Stomach smooth muscle (tissue), 2 donors: ENCODE data around the gene PHTF1.

Experiments
- H3K27ac ChIP-seq: one replicate; pipeline ENCODE4 v1.7.0; 2013; ENCODE audit warnings: mild to moderate bottlenecking, low read length, inconsistent platforms
- H3K27me3 ChIP-seq, 2 donors: one replicate each; pipeline ENCODE4 v1.7.0; 2013; ENCODE audit warnings: low read length in 2 of 2; ENCODE audit not compliant: insufficient read depth in 2 of 2, control insufficient read depth in 1 of 2
- H3K36me3 ChIP-seq, 2 donors: one replicate each; pipeline ENCODE4 v1.7.0; 2013; ENCODE audit warnings: low read length in 2 of 2; ENCODE audit not compliant: control insufficient read depth in 2 of 2, insufficient read depth in 2 of 2
- H3K4me1 ChIP-seq: one replicate; pipeline ENCODE4 v1.7.0; 2013; ENCODE audit warnings: low read length; ENCODE audit not compliant: control insufficient read depth, insufficient read depth
- H3K4me3 ChIP-seq, 2 donors: one replicate each; pipeline ENCODE4 v1.7.0; 2013; ENCODE audit warnings: low read length in 2 of 2
- H3K9ac ChIP-seq, 2 donors: one replicate each; pipeline ENCODE4 v1.7.0; 2013; ENCODE audit warnings: low read length in 2 of 2, mild to moderate bottlenecking in 1 of 2
- H3K9me3 ChIP-seq, 2 donors: one replicate each; pipeline ENCODE4 v1.7.0; 2013; ENCODE audit warnings: low read length in 2 of 2; ENCODE audit not compliant: control insufficient read depth in 2 of 2
- donor health status: healthy.
- donor health status: Pancreatic carcinoma.

The PHTF1 gene

DNA sequence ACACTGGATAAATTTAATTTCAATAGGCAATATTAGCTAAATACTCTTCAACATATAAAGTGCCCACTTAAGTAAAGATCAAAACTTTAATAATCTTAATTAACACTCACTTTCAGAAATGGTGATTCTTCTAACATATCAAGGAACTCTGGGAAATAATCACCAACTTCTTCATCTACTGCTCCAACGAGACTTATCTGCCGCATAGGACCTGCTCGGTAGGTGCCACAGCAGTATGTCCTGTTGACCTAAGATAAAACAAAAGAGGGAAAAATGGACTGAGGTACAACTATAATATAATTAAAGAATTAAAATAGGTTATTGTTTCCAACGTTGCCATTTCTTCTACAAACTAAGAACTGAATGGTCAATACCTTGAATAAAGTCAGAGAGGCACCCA lies 18.3 kb upstream of the PHTF1 start:
- H3K9ac ChIP-seq: no peak overlapping the region
- H3K36me3 ChIP-seq: peaks cover 3 to 9% of the 10 kb centered on the region in 2 donors
- no peaks in the 10 kb centered on the region for H3K27me3 ChIP-seq
- no peak overlapping the region for H3K4me3 ChIP-seq
- H3K4me1 ChIP-seq: no peaks in the 10 kb centered on the region
- no peaks in the 10 kb centered on the region for H3K9me3 ChIP-seq
- no peak overlapping the region for H3K27ac ChIP-seq

DNA sequence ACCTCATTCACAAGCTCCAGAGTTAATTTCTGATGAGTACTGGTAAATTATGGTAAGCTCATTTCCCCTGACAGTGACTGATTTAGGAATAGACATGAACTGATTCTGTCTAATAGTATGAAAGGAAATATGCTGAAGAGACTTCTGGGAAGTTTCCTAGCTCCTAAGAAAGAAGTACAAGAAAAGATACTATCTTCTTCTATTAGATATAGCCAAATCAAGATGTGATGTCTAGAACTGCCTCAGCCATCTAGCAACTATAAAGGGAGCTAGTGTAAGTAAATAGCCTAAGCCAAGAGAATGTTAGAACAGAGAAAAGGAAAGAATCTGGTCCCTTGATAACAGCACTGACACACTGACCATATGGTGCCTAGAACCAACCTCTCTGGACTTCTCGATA lies 10.7 kb upstream of the PHTF1 start:
- H3K4me1 ChIP-seq: no peaks in the 10 kb centered on the region
- H3K4me3 ChIP-seq: no peak overlapping the region
- no peak overlapping the region for H3K9ac ChIP-seq
- H3K27me3 ChIP-seq: no peaks in the 10 kb centered on the region
- H3K27ac ChIP-seq: no peak overlapping the region
- H3K9me3 ChIP-seq: no peaks in the 10 kb centered on the region
- H3K36me3 ChIP-seq: peaks cover 0 to 16% of the 10 kb centered on the region in 2 donors

DNA sequence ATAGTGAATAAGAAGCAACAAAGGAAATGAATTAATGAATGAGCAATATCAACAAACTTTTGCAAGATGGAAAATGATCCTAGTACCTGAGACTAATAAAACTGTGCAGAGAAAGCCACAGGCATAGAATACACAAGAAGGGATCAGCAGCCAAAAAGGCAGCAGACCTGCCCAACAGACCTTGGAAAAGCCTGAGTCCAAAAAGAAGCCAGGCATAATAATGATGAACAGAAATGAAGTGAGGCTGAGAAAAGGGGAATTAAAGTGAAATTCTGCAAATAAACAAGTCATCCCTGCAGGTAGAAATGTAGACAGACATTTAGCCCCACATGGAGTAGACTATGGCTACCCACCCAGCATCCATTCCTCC lies 10.3 kb upstream of the PHTF1 start:
- no peaks in the 10 kb centered on the region for H3K9me3 ChIP-seq
- peaks cover 0 to 16% of the 10 kb centered on the region in 2 donors for H3K36me3 ChIP-seq
- no peaks in the 10 kb centered on the region for H3K27me3 ChIP-seq
- no peak overlapping the region for H3K27ac ChIP-seq
- H3K9ac ChIP-seq: no peak overlapping the region
- no peaks in the 10 kb centered on the region for H3K4me1 ChIP-seq
- no peak overlapping the region for H3K4me3 ChIP-seq

DNA sequence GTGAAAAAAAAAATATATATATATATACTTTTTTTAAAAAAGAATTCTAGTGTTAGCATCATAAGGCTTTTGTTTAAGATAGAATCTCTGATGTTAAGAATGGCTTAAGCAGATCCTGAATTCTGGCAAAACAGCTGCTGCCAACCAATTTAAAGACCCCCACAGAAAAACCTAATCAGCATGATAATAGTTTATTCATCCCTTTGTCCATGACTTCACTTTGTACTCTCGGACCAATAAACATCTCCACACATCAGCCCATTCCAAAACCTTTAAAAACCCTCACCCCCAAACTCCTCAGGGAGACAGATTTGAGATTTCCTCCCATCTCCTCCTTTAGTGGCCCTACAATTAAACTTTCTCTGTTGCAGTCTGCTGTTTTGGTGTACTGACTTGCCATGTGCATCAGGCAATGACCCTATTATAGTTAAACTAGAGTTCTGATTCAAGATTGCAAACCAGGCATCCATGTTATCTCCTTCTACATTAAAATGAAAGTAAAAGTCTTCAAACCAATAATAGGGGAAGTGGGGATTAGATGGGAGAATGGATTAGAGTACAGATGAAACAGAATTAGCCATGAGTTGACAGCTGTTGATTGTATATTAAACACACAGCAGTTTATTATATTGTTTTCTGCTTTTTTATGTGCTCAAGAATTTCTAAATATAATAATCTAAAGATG lies 9.8 kb upstream of the PHTF1 start:
- no peak overlapping the region for H3K27ac ChIP-seq
- no peak overlapping the region for H3K9ac ChIP-seq
- H3K27me3 ChIP-seq: no peaks in the 10 kb centered on the region
- H3K4me3 ChIP-seq: no peak overlapping the region
- H3K36me3 ChIP-seq: peaks cover 0 to 16% of the 10 kb centered on the region in 2 donors
- no peaks in the 10 kb centered on the region for H3K4me1 ChIP-seq
- H3K9me3 ChIP-seq: no peaks in the 10 kb centered on the region

DNA sequence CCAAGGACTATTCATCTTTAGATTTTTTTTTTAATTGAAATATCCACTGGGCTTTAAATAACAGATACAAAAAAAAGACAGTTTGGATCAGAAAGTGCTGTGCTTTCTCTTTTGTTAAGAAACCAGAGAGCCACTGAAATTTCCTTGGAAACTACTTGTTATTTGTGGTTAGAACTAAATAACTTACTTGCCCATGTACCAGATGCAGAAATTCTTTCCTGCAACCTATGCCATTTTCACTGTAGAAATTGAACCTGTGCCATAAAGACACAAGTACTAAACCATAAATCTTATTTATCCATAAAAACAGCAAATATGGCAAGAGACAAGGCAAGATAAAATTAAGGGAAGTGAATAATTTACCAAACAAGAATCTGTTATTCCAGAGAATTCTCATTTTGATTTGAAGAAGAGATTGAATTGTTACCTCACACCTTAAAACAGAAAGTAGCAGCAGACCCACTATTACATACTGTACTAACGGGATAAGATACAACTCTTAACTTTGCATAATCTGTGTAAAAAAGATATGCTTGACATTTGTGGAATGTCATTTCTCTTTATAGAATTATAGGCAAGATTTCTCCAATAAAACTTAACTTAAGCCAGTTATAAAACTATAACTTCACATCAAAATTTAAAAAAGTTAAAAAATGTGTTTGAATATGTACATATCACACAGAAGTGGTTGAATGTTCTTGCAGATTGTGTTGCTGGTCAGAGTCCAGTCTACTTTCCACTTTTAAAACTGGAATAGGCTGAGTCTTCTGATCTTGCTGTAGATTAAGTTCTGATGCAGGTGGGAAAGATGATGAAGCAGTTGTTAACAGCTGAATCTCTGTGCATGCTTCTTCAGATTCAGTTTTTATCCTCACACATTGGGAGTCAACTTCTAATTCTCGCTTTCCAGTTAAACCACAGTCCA lies 6.3 kb upstream of the PHTF1 start:
- H3K36me3 ChIP-seq: peaks cover 0 to 16% of the 10 kb centered on the region in 2 donors
- H3K27ac ChIP-seq: no peak overlapping the region
- no peaks in the 10 kb centered on the region for H3K27me3 ChIP-seq
- no peak overlapping the region for H3K4me3 ChIP-seq
- no peak overlapping the region for H3K9ac ChIP-seq
- no peaks in the 10 kb centered on the region for H3K9me3 ChIP-seq
- H3K4me1 ChIP-seq: no peaks in the 10 kb centered on the region

DNA sequence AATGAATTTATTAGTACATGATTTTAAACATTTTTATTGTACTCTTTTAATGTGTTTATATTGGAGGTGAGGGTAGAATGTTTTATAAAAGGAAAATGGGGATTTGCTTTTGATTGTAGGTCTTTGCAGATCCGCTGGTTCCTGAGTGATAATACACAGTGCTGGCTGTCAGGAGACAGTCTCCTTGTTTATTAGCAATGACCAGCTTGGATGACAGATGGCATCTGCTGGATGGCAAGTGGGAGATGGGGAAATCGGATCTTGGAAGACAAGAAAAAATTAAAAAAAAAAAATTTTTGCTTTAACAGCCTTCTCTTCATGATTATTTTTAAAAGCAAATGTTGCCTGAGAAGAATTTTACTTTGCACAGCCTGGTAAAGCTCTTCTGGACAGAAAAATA lies 4.4 kb upstream of the PHTF1 start:
- no peaks in the 10 kb centered on the region for H3K27me3 ChIP-seq
- peaks cover 0 to 16% of the 10 kb centered on the region in 2 donors for H3K36me3 ChIP-seq
- peaks cover 6% of the 10 kb centered on the region for H3K4me1 ChIP-seq
- H3K27ac ChIP-seq: no peak overlapping the region
- H3K9ac ChIP-seq: no peak overlapping the region
- no peaks in the 10 kb centered on the region for H3K9me3 ChIP-seq
- no peak overlapping the region for H3K4me3 ChIP-seq

DNA sequence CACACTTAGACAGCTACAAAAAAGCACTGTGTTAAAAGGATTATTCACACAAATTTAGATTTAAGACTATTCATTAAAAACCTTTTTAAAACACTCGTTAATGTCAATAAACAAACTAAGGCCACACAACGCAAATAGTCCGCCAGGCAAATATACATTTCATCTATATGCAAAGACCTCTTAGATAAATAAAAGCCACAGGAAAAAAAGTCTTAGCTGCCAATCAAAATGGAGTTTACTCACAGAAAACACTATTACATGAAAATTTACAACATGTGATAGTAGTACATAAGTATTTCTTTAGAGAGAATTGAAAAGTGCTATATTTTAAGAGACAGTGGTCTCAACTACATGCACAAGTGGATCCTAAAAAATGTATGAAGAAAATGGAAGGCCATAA lies 2.7 kb upstream of the PHTF1 start:
- Histone ChIP-seq H3K9ac (no peak overlapping the region), H3K27ac (no peak overlapping the region), H3K4me1 (peaks cover 6% of the 10 kb centered on the region), H3K36me3 (peaks cover 0 to 9% of the 10 kb centered on the region in 2 donors), H3K27me3 (no peaks in the 10 kb centered on the region), H3K9me3 (no peaks in the 10 kb centered on the region), H3K4me3 (no peak overlapping the region)

DNA sequence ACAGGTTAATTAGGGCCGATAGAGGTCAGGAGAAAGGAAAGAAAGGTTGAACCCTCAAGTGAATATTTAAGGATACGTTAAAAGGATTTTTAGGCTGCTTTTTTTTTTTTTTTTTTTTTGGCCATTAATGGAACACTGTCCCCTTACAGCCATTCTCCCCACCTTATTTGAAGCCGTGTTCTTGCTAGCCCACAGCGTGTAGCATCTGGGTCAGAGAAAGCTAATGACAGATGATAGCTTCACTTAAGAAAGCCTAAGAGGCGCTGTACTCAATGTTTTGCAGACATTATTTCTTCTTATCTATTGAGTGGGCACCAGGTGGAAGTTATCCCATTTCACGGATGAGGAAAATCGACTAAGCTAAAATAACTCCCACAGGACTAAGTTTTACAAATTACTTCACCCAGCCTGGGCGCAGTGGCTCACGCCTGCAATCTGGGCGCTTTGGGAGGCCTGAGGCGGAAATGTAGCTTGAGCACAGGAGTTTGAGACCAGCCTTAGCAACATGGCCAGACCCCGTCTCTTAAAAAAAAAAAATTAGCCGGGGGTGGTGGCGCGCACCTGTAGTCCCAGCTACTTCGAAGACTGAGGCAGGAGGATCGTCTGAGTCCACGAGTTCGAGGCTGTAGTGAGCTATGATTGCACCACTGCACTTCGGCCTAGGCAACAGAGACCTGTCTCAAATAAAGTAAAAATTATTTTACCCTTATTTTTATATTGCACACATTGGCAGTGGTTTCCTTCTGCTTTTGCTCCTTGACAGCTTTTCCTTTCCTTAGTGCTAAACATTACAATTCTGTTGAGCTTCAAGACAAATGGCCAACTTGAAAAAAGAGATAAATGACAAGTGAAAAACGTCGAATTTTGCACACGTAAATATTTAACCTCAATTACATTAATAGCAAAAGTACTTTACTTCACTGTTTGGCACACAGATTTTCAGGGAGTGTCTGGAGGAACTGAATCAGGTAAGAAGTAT lies 1.1 kb upstream of the PHTF1 start:
- Histone ChIP-seq H3K4me1 (peaks cover 6% of the 10 kb centered on the region), H3K27me3 (no peaks in the 10 kb centered on the region), H3K36me3 (no peaks in the 10 kb centered on the region), H3K9ac (peak overlapping the region; percentile 91 to 99), H3K4me3 (peak overlapping the region; percentile 87 to 99), H3K27ac (peak overlapping the region; percentile 87), H3K9me3 (no peaks in the 10 kb centered on the region)

DNA sequence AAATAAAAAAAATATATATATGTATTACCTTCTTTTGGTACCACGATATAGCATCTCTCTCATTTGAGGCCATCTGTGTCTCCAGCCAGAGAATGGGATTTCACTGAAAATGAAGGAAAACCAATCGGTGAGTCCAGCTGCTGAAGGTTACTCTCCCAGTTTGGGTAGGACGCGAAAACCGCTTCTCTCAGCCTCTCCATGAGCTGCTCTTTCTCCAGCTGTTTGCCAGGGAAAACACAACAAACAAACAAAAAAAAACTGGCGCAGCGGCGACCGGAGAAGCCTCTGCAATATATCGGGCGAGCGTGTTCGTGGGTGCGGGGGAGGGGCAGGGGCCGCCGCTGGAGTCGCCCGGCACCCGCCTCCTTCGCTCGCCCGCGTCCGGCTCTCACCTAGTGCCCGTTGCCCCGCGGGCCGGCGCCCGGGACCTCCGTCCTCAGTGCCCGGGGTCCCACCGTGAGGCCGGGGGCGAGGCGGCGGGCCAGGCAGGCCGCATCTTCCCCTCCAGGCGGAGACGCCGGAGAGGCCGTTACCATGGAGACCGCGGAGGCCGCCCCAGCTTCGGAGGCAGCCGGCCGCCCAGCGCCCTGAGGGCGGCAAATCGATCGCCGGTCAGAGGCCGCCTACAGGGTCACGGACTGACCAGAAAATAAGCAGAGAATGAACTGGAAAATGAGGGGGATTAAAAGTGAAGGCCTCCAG lies 504 bp downstream of the PHTF1 start:
- H3K27me3 ChIP-seq: no peaks in the 10 kb centered on the region
- H3K9me3 ChIP-seq: no peaks in the 10 kb centered on the region
- H3K9ac ChIP-seq: peak overlapping the region; percentile 91 to 99
- H3K27ac ChIP-seq: peak overlapping the region; percentile 87
- peak overlapping the region; percentile 87 to 99 for H3K4me3 ChIP-seq
- H3K36me3 ChIP-seq: no peaks in the 10 kb centered on the region
- peaks cover 6% of the 10 kb centered on the region for H3K4me1 ChIP-seq

DNA sequence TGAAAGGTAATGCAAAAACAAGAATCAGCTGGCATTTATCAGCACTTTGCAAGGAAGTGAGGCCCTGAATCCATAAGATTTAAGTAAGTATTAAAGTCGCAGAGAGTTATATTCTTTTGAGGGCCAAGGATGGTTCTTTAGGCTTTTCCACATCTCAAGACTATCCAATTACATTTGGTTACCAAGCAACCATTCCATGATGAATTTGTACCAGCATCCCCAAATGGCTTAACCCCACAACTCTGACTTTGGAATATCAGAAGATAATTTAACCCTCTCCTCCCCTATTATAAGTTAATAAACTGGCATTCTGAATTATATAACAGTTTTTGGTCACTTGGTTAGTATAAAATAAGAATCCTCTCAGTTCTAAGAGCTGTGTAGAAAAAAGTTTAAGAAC lies 2.8 kb downstream of the PHTF1 start:
- Histone ChIP-seq H3K9ac (no peak overlapping the region), H3K4me3 (no peak overlapping the region), H3K4me1 (peaks cover 6% of the 10 kb centered on the region), H3K27ac (no peak overlapping the region), H3K36me3 (no peaks in the 10 kb centered on the region), H3K27me3 (no peaks in the 10 kb centered on the region), H3K9me3 (no peaks in the 10 kb centered on the region)
